T-helper 2 cell treated with Interferon-gamma antibody and Interleukin-4, amounts not matched to agents 5 μg/mL and 100 μg/mL, for 36 hours (primary cell): ENCODE data around the gene KIF6.

ENCODE experiments used
- DNase-seq: peaks from one replicate; pipeline ENCODE4 v3.0.0; 2021; ENCODE audit warnings: low spot score
- H3K27ac Mint-ChIP-seq: one replicate; pipeline ENCODE4 v1.8.0; 2021; ENCODE audit warnings: mild to moderate bottlenecking, mixed read lengths
- H3K27me3 Mint-ChIP-seq: one replicate; pipeline ENCODE4 v1.8.0; 2021; ENCODE audit warnings: low read depth, mixed read lengths
- H3K36me3 Mint-ChIP-seq: one replicate; pipeline ENCODE4 v1.8.0; 2021; ENCODE audit warnings: low read depth, mixed read lengths
- H3K4me1 Mint-ChIP-seq: one replicate; pipeline ENCODE4 v1.8.0; 2021; ENCODE audit warnings: low read depth, mixed read lengths
- H3K4me3 Mint-ChIP-seq: one replicate; pipeline ENCODE4 v1.8.0; 2022; ENCODE audit warnings: mild to moderate bottlenecking, moderate library complexity, mixed read lengths
- H3K9me3 Mint-ChIP-seq: one replicate; pipeline ENCODE4 v1.8.0; 2021; ENCODE audit warnings: mixed read lengths

Gene KIF6

DNA sequence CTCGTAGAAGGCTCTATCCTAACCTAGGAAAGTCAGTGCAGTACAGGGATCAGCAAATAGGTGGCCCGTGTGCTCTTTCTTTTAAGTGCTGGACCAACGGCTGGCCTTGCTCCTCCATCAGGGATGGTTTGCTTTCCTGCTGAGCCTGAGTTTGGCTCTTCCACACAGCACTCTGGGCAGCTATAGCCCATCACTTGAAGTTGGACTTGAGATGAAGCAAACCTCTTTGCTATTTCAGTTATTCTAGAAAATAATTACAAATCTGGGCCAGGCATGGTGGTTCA is 335.8 kb downstream of the KIF6 start:
- DNase-seq: no peak
- Mint-ChIP-seq H3K36me3 (no peaks in the 10 kb centered on the region), H3K27me3 (peaks cover 4% of the 10 kb centered on the region), H3K9me3 (no peaks in the 10 kb centered on the region), H3K4me1 (no peaks in the 10 kb centered on the region), H3K27ac (no peak overlapping the region), H3K4me3 (no peak overlapping the region)

DNA sequence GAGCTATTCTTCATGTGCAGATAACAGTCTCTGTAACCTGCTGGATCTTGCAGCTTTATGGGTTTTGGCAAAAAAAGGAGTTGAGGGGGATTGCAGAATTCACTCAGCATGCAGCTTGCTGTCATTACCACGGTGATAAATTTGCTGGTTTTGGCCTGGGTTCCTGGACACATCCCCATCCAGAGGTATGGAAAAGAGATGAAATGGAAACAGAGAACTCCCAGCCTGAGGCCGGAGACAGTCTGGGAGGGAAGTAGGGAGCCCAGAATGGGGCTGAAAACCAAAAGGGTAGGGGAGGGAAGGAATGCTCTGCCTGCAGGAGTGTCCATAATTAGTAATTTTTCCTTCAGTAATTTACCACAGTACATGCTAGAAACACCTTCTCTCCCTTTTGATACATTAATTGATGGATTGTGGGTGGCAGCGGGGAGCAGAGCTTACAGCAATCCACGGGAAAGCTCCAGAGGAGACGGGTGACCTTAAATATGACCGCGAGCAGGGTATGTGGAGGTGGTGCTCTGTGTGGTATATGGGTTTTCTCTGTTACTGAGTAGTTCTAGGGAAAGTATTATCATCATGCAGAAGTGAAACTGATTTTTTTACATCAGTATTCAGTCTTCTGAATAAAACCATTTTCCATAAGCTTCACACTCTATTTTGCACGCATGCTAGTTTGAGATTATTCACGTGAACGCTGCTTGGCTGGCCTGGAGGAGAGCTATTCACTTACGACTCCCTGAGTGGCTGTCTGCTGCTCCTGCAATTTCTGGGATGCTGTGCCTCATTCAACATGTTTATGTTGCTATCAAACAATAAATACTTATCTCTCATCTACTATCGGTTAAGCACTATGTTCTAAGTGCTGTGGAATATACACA is 336.4 kb downstream of the KIF6 start:
- Mint-ChIP-seq H3K4me3 (no peak overlapping the region), H3K36me3 (no peaks in the 10 kb centered on the region), H3K9me3 (no peaks in the 10 kb centered on the region), H3K4me1 (no peaks in the 10 kb centered on the region), H3K27ac (no peak overlapping the region), H3K27me3 (peaks cover 4% of the 10 kb centered on the region)
- no peak for DNase-seq

DNA sequence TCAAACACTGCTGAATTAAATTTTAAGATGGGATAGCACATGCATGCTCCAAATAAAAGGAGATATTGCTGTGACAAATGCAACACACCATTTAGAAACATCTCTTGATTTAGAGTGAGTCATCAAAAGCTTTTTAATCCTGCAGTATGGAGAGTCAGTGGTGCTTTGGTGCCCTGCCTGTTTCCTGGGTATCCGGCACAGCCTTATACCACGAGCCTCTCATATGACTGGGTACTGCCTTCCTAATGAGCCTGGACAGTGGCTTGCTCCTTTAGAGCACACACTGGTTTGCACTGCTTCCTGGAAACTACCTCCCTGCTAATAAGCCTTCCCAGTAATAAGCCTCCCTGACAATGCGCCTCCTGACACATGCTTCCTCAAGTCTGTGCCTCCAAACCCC is 337.4 kb downstream of the KIF6 start:
- no peak for DNase-seq
- Mint-ChIP-seq H3K9me3 (no peaks in the 10 kb centered on the region), H3K36me3 (no peaks in the 10 kb centered on the region), H3K4me1 (no peaks in the 10 kb centered on the region), H3K4me3 (no peak overlapping the region), H3K27ac (no peak overlapping the region), H3K27me3 (peaks cover 2% of the 10 kb centered on the region)

GRCh38 chr6:39386487-39386886 is 338.7 kb downstream of the KIF6 start:
- Mint-ChIP-seq H3K27me3 (peaks cover 5% of the 10 kb centered on the region), H3K27ac (no peak overlapping the region), H3K4me1 (no peaks in the 10 kb centered on the region), H3K9me3 (no peaks in the 10 kb centered on the region), H3K36me3 (no peaks in the 10 kb centered on the region), H3K4me3 (no peak overlapping the region)
- no peak for DNase-seq

DNA sequence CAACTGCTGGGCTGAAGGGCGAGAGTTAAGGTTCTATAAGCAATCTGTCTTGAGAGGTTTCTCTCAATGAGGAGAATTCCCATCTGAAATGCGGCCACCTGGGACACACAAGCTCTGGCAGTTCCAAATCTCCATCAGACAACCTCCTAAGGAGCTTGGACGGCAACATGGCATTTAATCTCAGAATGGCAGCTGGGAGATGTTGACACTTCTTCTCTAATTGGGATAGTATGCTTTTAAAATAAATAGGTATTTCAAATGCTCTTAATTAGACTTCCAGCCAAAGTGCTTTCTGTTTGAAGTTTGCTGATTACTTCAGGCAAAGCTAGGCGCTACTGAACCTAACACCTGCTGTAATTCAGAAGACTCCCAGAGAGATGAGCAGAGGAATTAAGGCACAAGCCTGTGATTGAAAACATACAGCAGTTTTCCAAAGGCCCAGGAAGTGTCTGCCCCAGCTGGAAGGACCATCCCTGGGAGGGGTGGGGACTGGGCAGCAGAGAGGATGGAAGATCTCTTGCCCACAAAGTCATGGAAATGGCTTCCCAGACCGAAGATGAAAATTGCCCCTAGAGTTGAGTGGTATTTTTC is 343.6 kb downstream of the KIF6 start:
- Mint-ChIP-seq H3K36me3 (no peaks in the 10 kb centered on the region), H3K4me1 (no peaks in the 10 kb centered on the region), H3K9me3 (no peaks in the 10 kb centered on the region), H3K4me3 (no peak overlapping the region), H3K27me3 (peaks cover 5% of the 10 kb centered on the region), H3K27ac (no peak overlapping the region)
- DNase-seq: no peak

- Mint-ChIP-seq H3K9me3 (no peaks in the 10 kb centered on the region), H3K4me1 (no peaks in the 10 kb centered on the region), H3K27me3 (peaks cover 3% of the 10 kb centered on the region), H3K4me3 (no peak overlapping the region), H3K36me3 (no peaks in the 10 kb centered on the region), H3K27ac (no peak overlapping the region)
- no peak for DNase-seq
Observed at GRCh38 chr6:39380837-39381549, 344.2 kb downstream of the KIF6 start.

DNA sequence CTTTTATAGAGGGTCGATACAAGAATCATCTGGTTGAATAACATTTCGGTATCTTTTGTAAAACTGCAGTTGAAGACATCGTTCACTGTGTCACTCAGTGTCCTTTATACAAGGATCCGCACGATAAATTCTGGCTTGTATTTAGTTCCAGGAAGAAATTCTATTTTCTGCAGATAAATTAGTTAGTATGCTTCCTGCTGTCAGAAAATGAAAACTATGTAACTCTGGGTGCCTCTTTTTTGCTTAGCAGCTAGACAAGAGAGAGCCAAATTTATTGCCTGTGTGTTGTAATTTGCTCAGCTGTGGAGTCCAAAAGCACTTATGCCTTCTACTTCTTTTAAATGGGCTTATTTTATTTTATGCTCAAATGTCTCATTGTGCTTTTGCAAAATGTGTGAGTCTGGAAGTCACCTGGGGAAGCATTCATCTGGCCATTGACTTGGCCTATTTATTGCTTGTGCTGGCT is 346.2 kb downstream of the KIF6 start:
- Mint-ChIP-seq H3K36me3 (no peaks in the 10 kb centered on the region), H3K4me1 (no peaks in the 10 kb centered on the region), H3K4me3 (no peak overlapping the region), H3K27me3 (peaks cover 3% of the 10 kb centered on the region), H3K27ac (no peak overlapping the region), H3K9me3 (no peaks in the 10 kb centered on the region)
- DNase-seq: no peak

DNA sequence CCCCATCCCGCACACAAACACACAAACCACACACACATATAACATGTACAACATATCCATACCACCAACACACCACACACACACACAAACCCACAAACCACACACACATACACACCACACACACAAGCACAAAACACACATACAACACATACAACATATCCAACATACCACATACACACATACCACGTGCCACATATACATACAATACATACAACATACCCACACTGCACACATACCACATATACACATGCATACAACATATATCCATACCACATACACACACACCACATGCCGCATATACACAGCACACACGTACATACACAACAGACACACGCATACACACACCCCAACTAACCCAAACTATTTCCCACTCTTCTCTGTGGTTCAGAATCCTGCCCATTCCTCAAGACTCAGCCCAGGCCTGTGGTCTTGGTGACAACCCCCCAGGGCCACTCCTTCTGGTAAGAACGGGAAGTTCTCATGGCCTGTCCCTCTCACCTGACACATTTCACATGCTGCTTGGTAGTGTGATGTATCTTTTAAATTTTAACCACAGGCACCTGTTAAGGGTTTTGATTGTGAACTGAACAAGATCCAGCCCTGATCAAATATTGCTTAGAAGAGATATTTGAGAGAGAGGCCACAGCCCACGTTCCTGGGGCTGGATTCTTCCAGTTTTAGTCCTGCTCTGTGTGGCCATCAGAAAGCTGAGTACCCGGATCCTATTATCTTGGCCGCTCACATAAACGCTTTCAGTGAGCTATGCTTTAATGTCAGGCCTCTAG is 346.8 kb downstream of the KIF6 start:
- H3K36me3 Mint-ChIP-seq: no peaks in the 10 kb centered on the region
- peaks cover 3% of the 10 kb centered on the region for H3K27me3 Mint-ChIP-seq
- H3K4me1 Mint-ChIP-seq: no peaks in the 10 kb centered on the region
- H3K4me3 Mint-ChIP-seq: no peak overlapping the region
- no peak overlapping the region for H3K27ac Mint-ChIP-seq
- no peak for DNase-seq
- H3K9me3 Mint-ChIP-seq: no peaks in the 10 kb centered on the region

DNA sequence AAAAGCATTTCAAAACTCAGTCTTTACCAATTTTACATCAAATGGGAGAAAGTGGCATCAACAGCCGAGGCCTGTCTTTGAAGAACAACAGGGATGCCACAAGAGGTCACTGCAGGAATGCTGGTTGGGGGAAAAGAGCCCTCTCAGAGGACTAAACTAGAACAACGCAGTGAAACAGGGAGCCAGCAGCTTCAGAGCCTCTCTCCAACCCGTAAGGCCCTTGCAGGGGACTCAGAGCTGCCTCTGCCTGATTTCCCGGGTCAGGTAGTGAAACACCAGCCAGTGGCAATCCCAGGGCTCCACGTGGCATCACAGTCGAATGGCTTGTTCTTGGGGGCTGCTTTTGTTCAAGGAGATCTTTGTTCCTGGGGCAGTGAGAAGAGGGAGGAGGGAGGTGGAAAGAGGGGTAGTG is 347.7 kb downstream of the KIF6 start:
- H3K27me3 Mint-ChIP-seq: peaks cover 3% of the 10 kb centered on the region
- H3K4me1 Mint-ChIP-seq: no peaks in the 10 kb centered on the region
- H3K27ac Mint-ChIP-seq: no peak overlapping the region
- H3K9me3 Mint-ChIP-seq: no peaks in the 10 kb centered on the region
- H3K4me3 Mint-ChIP-seq: no peak overlapping the region
- no peak for DNase-seq
- no peaks in the 10 kb centered on the region for H3K36me3 Mint-ChIP-seq

DNA sequence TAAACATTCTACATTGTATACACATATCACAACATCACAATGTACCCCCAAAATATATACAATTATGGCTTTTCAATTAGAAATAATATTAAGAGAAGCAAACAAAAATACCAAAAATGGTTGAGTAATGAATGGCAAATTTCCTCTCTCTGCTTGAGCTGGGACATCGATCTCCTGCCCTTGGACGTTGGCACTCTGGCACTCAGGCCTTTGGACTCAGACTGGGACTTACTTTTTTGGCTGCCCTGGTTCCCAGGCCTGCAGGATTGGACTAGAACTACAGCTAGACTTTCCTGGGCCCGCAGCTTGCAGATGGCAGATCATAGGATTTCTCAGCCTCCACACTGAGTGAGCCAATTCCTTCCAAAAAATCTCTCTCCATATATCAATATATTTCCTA is 349.8 kb downstream of the KIF6 start:
- Mint-ChIP-seq H3K36me3 (no peaks in the 10 kb centered on the region), H3K9me3 (no peaks in the 10 kb centered on the region), H3K27ac (no peak overlapping the region), H3K4me1 (no peaks in the 10 kb centered on the region), H3K27me3 (peaks cover 3% of the 10 kb centered on the region), H3K4me3 (no peak overlapping the region)
- no peak for DNase-seq

- Mint-ChIP-seq H3K9me3 (no peaks in the 10 kb centered on the region), H3K36me3 (no peaks in the 10 kb centered on the region), H3K4me3 (no peak overlapping the region), H3K27me3 (peaks cover 3% of the 10 kb centered on the region), H3K27ac (no peak overlapping the region), H3K4me1 (no peaks in the 10 kb centered on the region)
- no peak for DNase-seq
Observed at GRCh38 chr6:39370390-39370789, 354.8 kb downstream of the KIF6 start.

- no peaks in the 10 kb centered on the region for H3K4me1 Mint-ChIP-seq
- no peaks in the 10 kb centered on the region for H3K9me3 Mint-ChIP-seq
- no peak for DNase-seq
- no peak overlapping the region for H3K27ac Mint-ChIP-seq
- peaks cover 3% of the 10 kb centered on the region for H3K27me3 Mint-ChIP-seq
- no peaks in the 10 kb centered on the region for H3K36me3 Mint-ChIP-seq
- no peak overlapping the region for H3K4me3 Mint-ChIP-seq
Observed at GRCh38 chr6:39369987-39370386, 355.2 kb downstream of the KIF6 start.

DNA sequence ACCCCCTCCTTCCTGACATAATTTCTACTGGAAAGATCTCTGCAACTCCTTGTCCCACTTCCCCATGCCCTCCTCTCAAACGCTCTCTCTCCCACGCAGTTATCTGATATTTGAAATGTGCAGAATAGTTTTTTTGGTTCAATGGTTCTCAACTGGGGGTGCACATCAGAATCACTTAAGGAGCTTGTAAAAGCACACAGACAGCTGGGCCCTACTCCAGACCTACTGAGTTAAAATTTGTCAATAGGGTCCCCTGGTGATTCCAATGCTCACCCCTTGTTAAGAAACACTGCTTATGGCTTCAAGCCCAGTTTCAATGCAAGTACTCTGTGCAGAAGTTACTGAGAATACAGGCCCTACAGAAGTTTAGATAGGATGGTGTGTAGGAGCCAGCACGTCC is 357.5 kb downstream of the KIF6 start:
- H3K36me3 Mint-ChIP-seq: no peaks in the 10 kb centered on the region
- peaks cover 3% of the 10 kb centered on the region for H3K27me3 Mint-ChIP-seq
- no peaks in the 10 kb centered on the region for H3K9me3 Mint-ChIP-seq
- H3K4me1 Mint-ChIP-seq: no peaks in the 10 kb centered on the region
- H3K27ac Mint-ChIP-seq: no peak overlapping the region
- H3K4me3 Mint-ChIP-seq: no peak overlapping the region
- no peak for DNase-seq
